Astrocyte of the spinal cord (primary cell): ENCODE measurements around the gene SLC35F1.

Experiments
- DNase-seq: peaks from one replicate; pipeline ENCODE4 v3.0.0; 2011; ENCODE audit warnings: low read depth, low spot score
- H3K4me3 ChIP-seq: 2 replicates; pipeline ENCODE4 v1.5.1; 2011; ENCODE audit warnings: low read depth, mild to moderate bottlenecking, low read length, moderate library complexity
- in situ Hi-C: cut with HindIII; loops from 2 replicates; pipeline ENCODE4 v1.10.0; 2017; ENCODE audit warnings: low sequenced_read_pairs
- TF ChIP-seq, protein P1 (sequence below): IDR thresholded peaks from 2 replicates; pipeline ENCODE4 v1.5.1; 2012; ENCODE audit warnings: low read depth, mild to moderate bottlenecking, low read length, inconsistent platforms

Gene SLC35F1

DNA sequence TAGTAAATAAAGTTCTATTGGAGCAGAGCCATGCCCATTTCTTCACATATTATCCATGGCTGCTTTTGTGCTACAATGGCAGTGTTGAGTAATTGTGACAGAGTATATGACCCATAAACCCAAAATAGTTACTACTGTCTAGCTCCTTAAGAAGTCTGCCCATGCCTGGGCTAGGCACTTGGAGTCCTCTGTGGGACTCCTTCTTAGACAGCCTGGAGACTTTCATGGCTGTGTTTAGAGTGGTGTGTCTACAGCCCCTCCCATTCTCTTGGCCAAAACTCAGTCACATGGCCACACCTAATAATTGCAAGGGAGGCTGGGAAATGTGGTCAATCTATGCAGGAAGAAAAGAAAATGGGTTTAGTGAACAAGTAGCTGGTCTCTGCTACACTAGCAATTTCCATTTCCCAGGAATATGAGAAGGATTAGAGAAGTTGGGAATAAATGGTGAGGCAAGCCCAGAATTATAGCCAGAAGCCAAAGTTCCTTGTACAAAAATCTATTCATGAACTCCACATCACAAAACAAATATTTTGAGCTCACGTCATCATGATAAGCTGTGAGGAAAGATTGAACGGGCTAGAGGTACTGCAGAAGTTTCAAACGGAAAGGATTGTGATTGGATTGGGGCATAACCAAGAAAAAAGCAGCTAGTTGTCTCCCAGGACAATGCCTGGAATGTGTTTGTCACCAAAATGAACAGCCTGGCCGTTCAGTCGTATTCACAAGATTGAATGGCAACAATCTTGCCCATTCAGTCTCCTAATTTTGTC lies 389.3 kb downstream of the SLC35F1 start:
- H3K4me3 ChIP-seq, result no peak overlapping the region
- in situ Hi-C loops, result no loop called here
- TF ChIP-seq, protein P1, sequence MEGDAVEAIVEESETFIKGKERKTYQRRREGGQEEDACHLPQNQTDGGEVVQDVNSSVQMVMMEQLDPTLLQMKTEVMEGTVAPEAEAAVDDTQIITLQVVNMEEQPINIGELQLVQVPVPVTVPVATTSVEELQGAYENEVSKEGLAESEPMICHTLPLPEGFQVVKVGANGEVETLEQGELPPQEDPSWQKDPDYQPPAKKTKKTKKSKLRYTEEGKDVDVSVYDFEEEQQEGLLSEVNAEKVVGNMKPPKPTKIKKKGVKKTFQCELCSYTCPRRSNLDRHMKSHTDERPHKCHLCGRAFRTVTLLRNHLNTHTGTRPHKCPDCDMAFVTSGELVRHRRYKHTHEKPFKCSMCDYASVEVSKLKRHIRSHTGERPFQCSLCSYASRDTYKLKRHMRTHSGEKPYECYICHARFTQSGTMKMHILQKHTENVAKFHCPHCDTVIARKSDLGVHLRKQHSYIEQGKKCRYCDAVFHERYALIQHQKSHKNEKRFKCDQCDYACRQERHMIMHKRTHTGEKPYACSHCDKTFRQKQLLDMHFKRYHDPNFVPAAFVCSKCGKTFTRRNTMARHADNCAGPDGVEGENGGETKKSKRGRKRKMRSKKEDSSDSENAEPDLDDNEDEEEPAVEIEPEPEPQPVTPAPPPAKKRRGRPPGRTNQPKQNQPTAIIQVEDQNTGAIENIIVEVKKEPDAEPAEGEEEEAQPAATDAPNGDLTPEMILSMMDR, result no peak
- no peak for DNase-seq

DNA sequence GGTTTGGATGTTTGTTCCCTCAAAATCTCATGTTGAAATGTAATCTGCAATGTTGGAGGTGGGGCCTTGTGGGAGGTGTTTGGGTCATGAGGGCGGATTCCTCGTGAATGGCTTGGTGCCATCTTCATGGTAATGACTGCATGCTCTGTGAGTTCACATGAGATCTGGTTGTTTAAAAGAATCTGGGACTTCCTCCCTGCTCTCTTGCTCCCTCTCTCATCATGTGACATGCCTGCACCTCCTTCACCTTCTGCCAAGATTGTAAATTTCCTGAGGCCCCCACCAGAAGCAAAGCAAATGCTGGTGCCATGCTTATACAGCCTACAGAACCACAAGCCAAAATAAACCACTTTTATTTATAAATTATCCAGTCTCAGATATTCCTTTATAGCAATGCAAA lies 390.8 kb downstream of the SLC35F1 start:
- TF ChIP-seq, protein P1, result no peak
- DNase-seq, result no peak
- no peak overlapping the region for H3K4me3 ChIP-seq
- in situ Hi-C loops, result no loop called here

DNA sequence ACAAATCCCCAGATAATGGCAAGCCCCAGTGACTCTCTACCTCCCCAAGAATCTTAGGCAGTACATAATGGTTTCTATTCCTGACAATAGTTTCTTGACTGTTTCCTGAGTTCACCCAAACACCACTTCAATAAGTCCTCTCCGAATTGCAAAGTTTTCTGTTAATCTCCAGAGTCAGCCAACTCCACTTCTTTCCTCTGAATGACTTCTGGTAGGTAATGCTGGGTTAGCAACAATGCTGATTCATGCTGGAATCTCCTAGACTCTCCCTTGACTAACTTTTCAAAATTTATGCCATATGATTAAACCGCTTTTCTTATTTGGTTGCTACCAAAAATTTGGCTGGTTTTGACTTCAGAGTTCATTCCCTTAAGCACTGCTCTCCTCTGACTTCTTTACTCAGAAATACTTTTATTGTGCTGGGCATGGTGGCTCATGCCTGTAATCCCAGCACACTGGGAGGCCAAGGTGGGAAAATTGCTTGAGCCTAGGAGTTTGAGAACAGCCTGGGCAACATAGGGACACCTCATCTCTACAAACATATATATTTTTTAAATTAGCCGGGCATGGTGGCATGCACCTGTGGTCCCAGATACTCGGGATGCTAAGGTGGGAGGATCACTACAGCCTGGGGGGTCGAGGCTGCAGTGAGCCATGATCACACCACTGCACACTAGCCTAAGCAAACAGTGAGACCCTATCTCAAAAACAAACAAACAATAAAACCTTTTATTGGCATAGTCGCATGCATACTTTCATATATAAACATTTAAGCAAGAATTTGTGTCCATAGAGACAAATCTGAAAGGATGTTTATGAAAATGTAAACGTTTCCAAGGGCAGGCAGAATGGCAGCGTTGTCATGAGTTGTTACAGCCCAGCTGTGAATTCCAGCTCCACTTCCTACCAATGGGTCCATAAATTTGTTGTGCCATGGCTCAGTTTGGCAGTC lies 391.7 kb downstream of the SLC35F1 start:
- H3K4me3 ChIP-seq, result no peak overlapping the region
- DNase-seq, result no peak
- TF ChIP-seq, protein P1, result no peak
- in situ Hi-C loops, result no loop called here

DNA sequence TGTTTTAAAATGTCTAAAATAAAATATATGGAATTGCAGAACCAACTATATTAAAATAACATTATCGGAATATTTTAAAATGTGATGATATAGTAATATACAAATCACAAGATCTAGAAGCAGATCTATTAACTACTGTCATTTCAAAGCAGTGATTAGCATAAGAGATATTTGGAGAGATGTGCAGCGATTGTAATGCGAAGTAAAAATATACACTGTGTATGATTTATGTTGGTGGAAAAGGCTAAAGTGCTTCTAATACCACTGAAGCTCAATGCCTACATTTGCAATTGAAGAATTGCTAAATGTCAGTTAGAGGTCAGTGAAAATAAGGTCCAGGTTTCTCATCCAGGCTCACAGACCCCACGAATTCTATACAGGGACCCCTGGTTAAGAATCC lies 392.4 kb downstream of the SLC35F1 start:
- TF ChIP-seq, protein P1, result no peak
- in situ Hi-C loops, result no loop called here
- no peak overlapping the region for H3K4me3 ChIP-seq
- no peak for DNase-seq

DNA sequence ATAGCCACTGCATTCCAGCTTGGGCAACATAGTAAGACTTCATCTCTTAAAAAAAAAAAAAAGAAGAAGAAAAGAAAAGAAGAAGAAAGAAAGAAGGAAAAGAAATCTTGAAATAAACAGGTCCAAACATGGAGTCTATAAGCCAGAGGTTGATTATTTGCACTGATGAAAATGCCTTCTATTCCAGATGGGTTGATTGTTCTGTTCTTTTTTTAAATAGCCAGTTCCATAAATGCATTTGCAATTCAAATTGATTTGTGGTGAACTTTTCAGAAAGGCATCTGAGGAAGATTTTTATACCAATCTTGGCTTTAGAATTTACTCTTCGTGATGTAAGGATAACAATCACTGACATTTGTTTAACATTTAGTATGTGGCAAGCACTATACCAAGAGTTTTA lies 397.3 kb downstream of the SLC35F1 start:
- TF ChIP-seq, protein P1, result no peak
- no peak overlapping the region for H3K4me3 ChIP-seq
- in situ Hi-C loops, result no loop called here
- no peak for DNase-seq

DNA sequence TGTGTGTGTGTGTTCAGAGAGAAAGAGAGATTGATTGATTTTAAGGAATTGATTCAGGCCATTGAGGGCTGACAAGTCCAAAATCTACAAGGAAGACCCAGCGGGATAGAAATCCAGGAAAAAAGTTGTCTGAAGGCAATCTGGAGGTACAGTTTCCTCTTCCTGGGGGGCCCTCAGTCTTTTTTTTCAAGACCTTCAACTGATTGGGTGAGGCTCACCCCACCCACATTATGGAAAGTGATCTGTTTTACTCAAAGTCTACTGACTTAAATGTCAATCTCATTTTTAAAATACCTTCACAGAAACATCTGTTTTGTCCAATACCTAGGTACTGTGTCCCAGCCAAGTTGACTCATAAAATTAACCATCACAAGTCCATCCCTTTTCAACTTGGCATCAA lies 398.0 kb downstream of the SLC35F1 start:
- TF ChIP-seq, protein P1, result no peak
- DNase-seq, result no peak

More for the DNA sequence above, 398.0 kb downstream of the SLC35F1 start:
- H3K4me3 ChIP-seq, result no peak overlapping the region
- in situ Hi-C loops, result no loop called here
